MM.1S (cell line): Measurements from ENCODE around the gene HOXA6.

Experiments used
- DNase-seq: peaks from one replicate; pipeline ENCODE4 v3.0.0-alpha.2; 2015
- H2AFZ ChIP-seq: fragments of 300-600 bp; sonication (generic); 2 replicates; pipeline ENCODE4 v1.6.0; 2016; ENCODE audit warnings: antibody characterized with exemption, low read length
- H3F3A ChIP-seq: fragments of 300-600 bp; sonication (generic); 2 replicates; pipeline ENCODE4 v1.6.1; 2016; ENCODE audit warnings: mild to moderate bottlenecking, antibody characterized with exemption, low read length, moderate library complexity, mixed read lengths; ENCODE audit not compliant: insufficient read depth
- H3K27ac ChIP-seq: fragments of 300-600 bp; sonication (generic); 2 replicates; pipeline ENCODE4 v1.5.1; 2016; ENCODE audit warnings: mild to moderate bottlenecking, low read length
- H3K27me3 ChIP-seq: fragments of 300-600 bp; sonication (generic); replicated peaks from 2 replicates; pipeline ENCODE4 v1.6.0; 2016; ENCODE audit warnings: low read length; ENCODE audit not compliant: insufficient read depth
- H3K36me3 ChIP-seq: fragments of 300-600 bp; sonication (generic); replicated peaks from 2 replicates; pipeline ENCODE4 v1.6.1; 2016; ENCODE audit warnings: mild to moderate bottlenecking, low read length, mixed read lengths; ENCODE audit not compliant: insufficient read depth
- H3K4me1 ChIP-seq: fragments of 300-600 bp; sonication (generic); 2 replicates; pipeline ENCODE4 v1.6.1; 2016; ENCODE audit warnings: low read length, mixed read lengths
- H3K4me2 ChIP-seq: fragments of 300-600 bp; sonication (generic); 2 replicates; pipeline ENCODE4 v1.6.0; 2016; ENCODE audit warnings: low read depth, low read length
- H3K4me3 ChIP-seq: fragments of 300-600 bp; sonication (generic); 2 replicates; pipeline ENCODE4 v1.5.1; 2016; ENCODE audit warnings: low read length, mixed read lengths
- H3K79me2 ChIP-seq: fragments of 300-600 bp; sonication (generic); 2 replicates; pipeline ENCODE4 v1.6.1; 2016; ENCODE audit warnings: mixed run types, low read length, mixed read lengths
- H3K9ac ChIP-seq: fragments of 300-600 bp; sonication (generic); 2 replicates; pipeline ENCODE4 v1.6.1; 2016; ENCODE audit warnings: low read length, mixed read lengths
- H3K9me2 ChIP-seq: fragments of 300-600 bp; sonication (generic); replicated peaks from 2 replicates; pipeline ENCODE4 v1.6.1; 2016; ENCODE audit warnings: mild to moderate bottlenecking, low read length, mixed read lengths; ENCODE audit not compliant: insufficient read depth
- H3K9me3 ChIP-seq: fragments of 300-600 bp; sonication (generic); replicated peaks from 2 replicates; pipeline ENCODE4 v1.6.1; 2016; ENCODE audit warnings: mild to moderate bottlenecking, low read length, mixed read lengths; ENCODE audit not compliant: insufficient read depth
- H4K20me1 ChIP-seq: fragments of 300-600 bp; sonication (generic); 2 replicates; pipeline ENCODE4 v1.6.1; 2016; ENCODE audit warnings: mild to moderate bottlenecking, low read length, moderate library complexity, mixed read lengths; ENCODE audit not compliant: insufficient read depth
- CTCF ChIP-seq: fragments of 300-600 bp; sonication (generic); IDR thresholded peaks from 2 replicates; pipeline ENCODE4 v1.5.1; 2016; ENCODE audit warnings: antibody characterized with exemption, low read length, mixed read lengths
- EZH2 ChIP-seq: fragments of 300-600 bp; sonication (generic); optimal IDR thresholded peaks from 2 replicates; pipeline ENCODE3; 2017; ENCODE audit warnings: low read depth, mild to moderate bottlenecking, antibody characterized with exemption, low read length, mixed read lengths
- EZH2phosphoT487 ChIP-seq: fragments of 300-600 bp; sonication (generic); IDR thresholded peaks from 2 replicates; pipeline ENCODE4 v1.6.1; 2018; ENCODE audit warnings: antibody characterized with exemption, low read length

Gene HOXA6

GRCh38 chr7:27182861-27183681 is 35.5 kb upstream of the HOXA6 start:
- H3K36me3 ChIP-seq: no peaks in the 10 kb centered on the region
- H3K9ac ChIP-seq: no peak overlapping the region
- H4K20me1 ChIP-seq: no peaks in the 10 kb centered on the region
- no peak overlapping the region for H3K4me2 ChIP-seq
- H3K4me3 ChIP-seq: no peak overlapping the region
- no peaks in the 10 kb centered on the region for H3K9me2 ChIP-seq
- no peak overlapping the region for H2AFZ ChIP-seq
- TF ChIP-seq EZH2 (no peak), EZH2phosphoT487 (no peak), CTCF (no peak)
- no peaks in the 10 kb centered on the region for H3K9me3 ChIP-seq
- no peaks in the 10 kb centered on the region for H3K4me1 ChIP-seq
- H3K27ac ChIP-seq: no peak overlapping the region
- peaks cover 77% of the 10 kb centered on the region for H3K27me3 ChIP-seq
- H3K79me2 ChIP-seq: no peaks in the 10 kb centered on the region
- no peaks in the 10 kb centered on the region for H3F3A ChIP-seq
- DNase-seq: no peak

- no peaks in the 10 kb centered on the region for H4K20me1 ChIP-seq
- no peak overlapping the region for H3K9ac ChIP-seq
- no peak for TF ChIP-seq CTCF
- TF ChIP-seq EZH2phosphoT487: no peak
- no peak for TF ChIP-seq EZH2
- H2AFZ ChIP-seq: no peak overlapping the region
- peaks cover 72% of the 10 kb centered on the region for H3K27me3 ChIP-seq
- no peak overlapping the region for H3K4me2 ChIP-seq
- H3K9me2 ChIP-seq: no peaks in the 10 kb centered on the region
- H3K36me3 ChIP-seq: no peaks in the 10 kb centered on the region
- H3K9me3 ChIP-seq: no peaks in the 10 kb centered on the region
- no peak overlapping the region for H3K4me3 ChIP-seq
- H3K4me1 ChIP-seq: no peaks in the 10 kb centered on the region
- no peak overlapping the region for H3K27ac ChIP-seq
- no peaks in the 10 kb centered on the region for H3K79me2 ChIP-seq
- H3F3A ChIP-seq: no peaks in the 10 kb centered on the region
- no peak for DNase-seq
These were observed 34.8 kb upstream of the HOXA6 start for GRCh38 chr7:27182285-27182841.

GRCh38 chr7:27181795-27182275 is 34.3 kb upstream of the HOXA6 start:
- H4K20me1 ChIP-seq: no peaks in the 10 kb centered on the region
- H3K27me3 ChIP-seq: peaks cover 66% of the 10 kb centered on the region
- H3K9me2 ChIP-seq: no peaks in the 10 kb centered on the region
- no peaks in the 10 kb centered on the region for H3K4me1 ChIP-seq
- no peak overlapping the region for H2AFZ ChIP-seq
- TF ChIP-seq EZH2: no peak
- TF ChIP-seq EZH2phosphoT487: no peak
- no peak for TF ChIP-seq CTCF
- no peak for DNase-seq
- H3K9ac ChIP-seq: no peak overlapping the region
- no peak overlapping the region for H3K4me2 ChIP-seq
- H3K27ac ChIP-seq: no peak overlapping the region
- H3K9me3 ChIP-seq: no peaks in the 10 kb centered on the region
- no peak overlapping the region for H3K4me3 ChIP-seq
- no peaks in the 10 kb centered on the region for H3K79me2 ChIP-seq
- no peaks in the 10 kb centered on the region for H3F3A ChIP-seq
- H3K36me3 ChIP-seq: no peaks in the 10 kb centered on the region
